IMR-90 (cell line): Measurements from ENCODE around the gene S100Z. TPM values are rescaled to one million over a fixed set of nuclear protein-coding genes. Genes with fewer than 3 reads are reported as not detected.
"Not testable (repeated sequence)": the region's sequence is repeated elsewhere in the genome, so short reads cannot be mapped to it uniquely, and the experiment has no call there.

Experiments
- ATAC-seq: fragments of 200-7000 bp; cut with Tn5 transposase; 2 replicates; pipeline ENCODE4 v1.9.1; 2020; ENCODE audit warnings: low read depth, mild to moderate bottlenecking, moderate library complexity
- BruUV-seq: library from RNA; stranded (reverse); fragments of 400-500 nt; replicated peaks from 2 replicates; lab custom pipeline; 2021; lab: Mats Ljungman, UMichigan
- CTCF ChIA-PET: fragments of 300-600 bp; formaldehyde crosslinking; extraction: SDS; loops from one replicate; lab custom pipeline; 2021; ENCODE audit warnings: antibody characterized with exemption; lab: Yijun Ruan, JAX
- POLR2A ChIA-PET: fragments of 300-600 bp; sonication (Branson Sonifier 250); formaldehyde crosslinking; loops from one replicate; lab custom pipeline; 2022; ENCODE audit warnings: antibody characterized with exemption; ENCODE audit not compliant: unreplicated experiment; lab: Charles Lee
- DNase-seq: peaks from one replicate; pipeline ENCODE4 v3.0.0; 2013
- H2AFZ ChIP-seq: replicated peaks from 2 replicates; pipeline ENCODE3; 2013; ENCODE audit warnings: low read length, mild to moderate bottlenecking; ENCODE audit not compliant: poor library complexity
- H2AK5ac ChIP-seq: 2 replicates; pipeline ENCODE4 v1.6.1; 2013; ENCODE audit warnings: low read depth, low read length, inconsistent platforms
- H2AK9ac ChIP-seq: replicated peaks from 2 replicates; pipeline ENCODE3; 2013; ENCODE audit warnings: mild to moderate bottlenecking, low read depth, low read length, moderate library complexity; ENCODE audit not compliant: poor library complexity
- H2BK120ac ChIP-seq: 2 replicates; pipeline ENCODE4 v1.6.1; 2013; ENCODE audit warnings: low read depth, low read length, inconsistent platforms
- H2BK15ac ChIP-seq: 3 replicates; pipeline ENCODE4 v1.6.1; 2013; ENCODE audit warnings: low read depth, low read length, inconsistent platforms
- H2BK20ac ChIP-seq: 2 replicates; pipeline ENCODE4 v1.6.1; 2013; ENCODE audit warnings: low read depth, mild to moderate bottlenecking, inconsistent platforms, low read length, moderate library complexity
- H2BK5ac ChIP-seq: 2 replicates; pipeline ENCODE4 v1.6.1; 2013; ENCODE audit warnings: mild to moderate bottlenecking, low read depth, low read length, inconsistent platforms; ENCODE audit not compliant: poor library complexity, severe bottlenecking
- H3K14ac ChIP-seq: replicated peaks from 2 replicates; pipeline ENCODE4 v1.6.1; 2013; ENCODE audit warnings: low read depth, low read length, inconsistent platforms
- H3K18ac ChIP-seq: 2 replicates; pipeline ENCODE4 v1.6.1; 2013; ENCODE audit warnings: low read depth, low read length, control low read depth
- H3K23ac ChIP-seq: 2 replicates; pipeline ENCODE4 v1.6.1; 2013; ENCODE audit warnings: low read depth, low read length, inconsistent platforms
- H3K27ac ChIP-seq: 2 replicates; pipeline ENCODE4 v1.5.1; 2013; ENCODE audit warnings: mild to moderate bottlenecking, control low read depth, low read length; ENCODE audit not compliant: insufficient read depth
- H3K27me3 ChIP-seq: 2 replicates; pipeline ENCODE4 v1.6.1; 2013; ENCODE audit warnings: low read length; ENCODE audit not compliant: control insufficient read depth, insufficient read depth
- H3K36me3 ChIP-seq: 2 replicates; pipeline ENCODE4 v1.6.1; 2013; ENCODE audit warnings: low read length, mixed read lengths; ENCODE audit not compliant: control insufficient read depth, insufficient read depth
- H3K4ac ChIP-seq: 2 replicates; pipeline ENCODE4 v1.6.1; 2013; ENCODE audit warnings: low read depth, low read length, inconsistent platforms
- H3K4me1 ChIP-seq: 2 replicates; pipeline ENCODE4 v1.6.1; 2013; ENCODE audit warnings: low read length, mixed read lengths; ENCODE audit not compliant: control insufficient read depth, insufficient read depth
- H3K4me2 ChIP-seq: 2 replicates; pipeline ENCODE4 v1.6.1; 2013; ENCODE audit warnings: low read depth, mild to moderate bottlenecking, control low read depth, low read length, moderate library complexity
- H3K4me3 ChIP-seq: 2 replicates; pipeline ENCODE4 v1.5.1; 2013; ENCODE audit warnings: low read depth, mild to moderate bottlenecking, control low read depth, low read length, moderate library complexity; ENCODE audit not compliant: insufficient read depth
- H3K56ac ChIP-seq: 2 replicates; pipeline ENCODE4 v1.6.1; 2013; ENCODE audit warnings: low read length, inconsistent platforms; ENCODE audit not compliant: insufficient read depth; ENCODE audit errors: extremely low read depth
- H3K79me1 ChIP-seq, 2 experiments: 2 replicates each; pipeline ENCODE4 v1.6.1; 2013; ENCODE audit warnings: low read length in 2 of 2, inconsistent platforms in 1 of 2, low read depth in 1 of 2
- H3K9ac ChIP-seq: 2 replicates; pipeline ENCODE4 v1.6.1; 2013; ENCODE audit warnings: low read depth, low read length, control low read depth
- H3K9me1 ChIP-seq: 2 replicates; pipeline ENCODE4 v1.6.1; 2013; ENCODE audit warnings: low read length, inconsistent platforms; ENCODE audit not compliant: insufficient read depth
- H3K9me3 ChIP-seq: 2 replicates; pipeline ENCODE4 v1.6.1; 2013; ENCODE audit warnings: low read length; ENCODE audit not compliant: control insufficient read depth, insufficient read depth
- H4K20me1 ChIP-seq: 2 replicates; pipeline ENCODE4 v1.6.1; 2013; ENCODE audit warnings: low read length, inconsistent platforms; ENCODE audit not compliant: insufficient read depth
- H4K5ac ChIP-seq: 2 replicates; pipeline ENCODE4 v1.6.1; 2013; ENCODE audit warnings: mild to moderate bottlenecking, low read depth, low read length, control low read depth
- H4K8ac ChIP-seq, 2 experiments: 2 replicates each; pipeline ENCODE4 v1.6.1; 2013; ENCODE audit warnings: low read depth in 2 of 2, low read length in 2 of 2, control low read depth in 1 of 2, inconsistent platforms in 1 of 2
- H4K91ac ChIP-seq: 2 replicates; pipeline ENCODE4 v1.6.1; 2013; ENCODE audit warnings: low read depth, low read length, inconsistent platforms; ENCODE audit not compliant: insufficient read depth
- WGBS, 2 experiments: methylation state at CpG; one replicate each; pipeline versions ENCODE4 v1.1.5 to v1.1.7; 2013; ENCODE audit warnings: missing lambda C conversion rate in 2 of 2; ENCODE audit not compliant: insufficient read length in 1 of 2; ENCODE audit errors: extremely low coverage in 2 of 2; 5-methylcytosine and 5-hydroxymethylcytosine counted together
- dilution Hi-C: fragments of 300-500 bp; cut with HindIII; formaldehyde crosslinking; loops from one replicate; pipeline ENCODE4 v1.14.3; 2018; ENCODE audit warnings: low sequenced_read_pairs; ENCODE audit not compliant: unreplicated experiment
- in situ Hi-C: fragments of 300-500 bp; cut with MboI; formaldehyde crosslinking; loops from 3 replicates; pipeline ENCODE4 v1.14.3; 2019; ENCODE audit warnings: low sequenced_read_pairs, inconsistent platforms, mixed read lengths
- intact Hi-C: fragments of 100-400 bp; cut with micrococcal nuclease; formaldehyde crosslinking; loops from 2 replicates; pipeline ENCODE4 v1.10.0; 2022
- polyA plus RNA-seq, 3 experiments: library from polyadenylated mRNA; depleted of rRNA; stranded (reverse); fragments of >200 nt; gene quantifications; 2 replicates each; pipeline ENCODE4 v1.2.3, GENCODE V29; 2012; ENCODE audit warnings: low replicate concordance in 1 of 3
- total RNA-seq: library from RNA; depleted of rRNA; stranded (reverse); fragments of >200 nt; gene quantifications from 2 replicates; pipeline ENCODE4 v1.2.3, GENCODE V29; 2012

S100Z gene
- total and polyA plus RNA-seq, 2 of the 4 experiments (the other 2 are of a cell fraction): not detected

- H2AK5ac ChIP-seq, H4K8ac ChIP-seq, in situ Hi-C loops, H3K79me1 ChIP-seq, ATAC-seq, H2BK120ac ChIP-seq, H4K91ac ChIP-seq, H3K27me3 ChIP-seq, H3K9me3 ChIP-seq, H3K4me3 ChIP-seq, H3K9ac ChIP-seq, H2AFZ ChIP-seq, CTCF ChIA-PET, H3K4ac ChIP-seq, H3K36me3 ChIP-seq, H3K18ac ChIP-seq, intact Hi-C loops, H2BK5ac ChIP-seq, H2AK9ac ChIP-seq, H2BK20ac ChIP-seq, H3K23ac ChIP-seq, H4K5ac ChIP-seq, H3K14ac ChIP-seq, H3K4me1 ChIP-seq, H3K27ac ChIP-seq, H3K9me1 ChIP-seq, H4K20me1 ChIP-seq, BruUV-seq, dilution Hi-C loops, H3K56ac ChIP-seq, DNase-seq, H2BK15ac ChIP-seq, H3K4me2 ChIP-seq: not testable (repeated sequence)
- 100% methylated on average over 2 of the region's 7 CpGs; no CpG with 5 or more reads in 1 of the 2 experiments for WGBS, 2 experiments
- POLR2A ChIA-PET: interaction anchor here (0.7 kb wide), 1 partner anchor 83 kb away, joined by 3 read pairs; no protein-coding TSS in a partner anchor
Measured at GRCh38 chr5:76822105-76822731, 27.6 kb upstream of the S100Z start.

- H2AK5ac ChIP-seq, H3K18ac ChIP-seq, H3K4me3 ChIP-seq, H2BK5ac ChIP-seq, ATAC-seq, H3K27me3 ChIP-seq, H4K8ac ChIP-seq, H3K9me3 ChIP-seq, DNase-seq, H4K91ac ChIP-seq, H3K4me2 ChIP-seq, H3K23ac ChIP-seq, H2BK120ac ChIP-seq, H3K56ac ChIP-seq, H3K79me1 ChIP-seq, H2BK15ac ChIP-seq, H2AFZ ChIP-seq, H4K20me1 ChIP-seq, H2AK9ac ChIP-seq, in situ Hi-C loops, H3K9me1 ChIP-seq, H4K5ac ChIP-seq, intact Hi-C loops, dilution Hi-C loops, POLR2A ChIA-PET, H2BK20ac ChIP-seq, H3K4me1 ChIP-seq, H3K36me3 ChIP-seq, H3K9ac ChIP-seq, H3K4ac ChIP-seq, H3K27ac ChIP-seq, BruUV-seq, H3K14ac ChIP-seq: not testable (repeated sequence)
- CTCF ChIA-PET: interaction anchor here (0.6 kb wide), 1 partner anchor 470 kb away, joined by 4 read pairs; no protein-coding TSS in a partner anchor
Measured at GRCh38 chr5:76826416-76826815, 23.4 kb upstream of the S100Z start.
